AG09319 (cell line): ENCODE data around the gene GINS1.
A peak's percentile ranks its signal among the peaks of the same experiment; 100 is the strongest.

Source experiments
- DNase-seq: peaks from one replicate; pipeline ENCODE4 v3.0.0-alpha.2; 2010; ENCODE audit warnings: low read depth; ENCODE audit errors: extremely low read depth
- CTCF ChIP-seq: IDR thresholded peaks from 2 replicates; pipeline ENCODE4 v1.5.1; 2011; ENCODE audit warnings: low read depth, mild to moderate bottlenecking, inconsistent platforms, low read length, moderate library complexity

GINS1 gene

GRCh38 chr20:25485872-25486271, 78.4 kb downstream of the GINS1 start:
- no peak for DNase-seq
- no peak for TF ChIP-seq CTCF

GRCh38 chr20:25486377-25486776, 78.9 kb downstream of the GINS1 start:
- DNase-seq, result no peak
- peak; percentile 2; the same call in 1 of the 2 replicates for TF ChIP-seq CTCF

GRCh38 chr20:25487306-25487705, 79.8 kb downstream of the GINS1 start:
- TF ChIP-seq CTCF, result no peak
- no peak for DNase-seq

- DNase-seq, result no peak
- no peak for TF ChIP-seq CTCF
Measured at GRCh38 chr20:25487975-25488374, 80.5 kb downstream of the GINS1 start.

GRCh38 chr20:25489221-25489871, 81.9 kb downstream of the GINS1 start:
- no peak for DNase-seq
- no peak for TF ChIP-seq CTCF

GRCh38 chr20:25490656-25491445, 83.4 kb downstream of the GINS1 start:
- TF ChIP-seq CTCF, result no peak
- DNase-seq, result no peak

GRCh38 chr20:25491446-25492038, 84.1 kb downstream of the GINS1 start:
- DNase-seq, result no peak
- TF ChIP-seq CTCF, result no peak
